HEK293 (cell line): ENCODE measurements around the gene FIBCD1.
"Not testable (repeated sequence)": the region's sequence is repeated elsewhere in the genome, so short reads cannot be mapped to it uniquely, and the experiment has no call there.

Source experiments
- CTCF ChIA-PET: fragments of 350-600 bp; formaldehyde crosslinking; extraction: SDS; loops from one replicate; lab custom pipeline; 2021; ENCODE audit warnings: antibody characterized with exemption; lab: Yijun Ruan, JAX
- POLR2A ChIA-PET: fragments of 300-600 bp; formaldehyde crosslinking; extraction: SDS; loops from one replicate; lab custom pipeline; 2020; ENCODE audit warnings: antibody characterized with exemption, inconsistent platforms; lab: Yijun Ruan, JAX
- H3K27ac ChIP-seq: fragments of 200-500 bp; sonication (Bioruptor generic); 2 replicates; pipeline ENCODE4 v1.5.1; 2014; ENCODE audit warnings: low read depth, low read length, control low read depth, inconsistent platforms; ENCODE audit errors: extremely low read depth
- H3K36me3 ChIP-seq, 2 experiments: fragments of 200-500 bp in 1 of 2; sonication (Bioruptor generic) in 1 of 2; 1 replicate in 1 of 2; 2 replicates in 1 of 2; pipeline ENCODE4 v1.5.1; 2014 to 2017; ENCODE audit warnings: inconsistent platforms in 2 of 2, low read length in 2 of 2; ENCODE audit not compliant: control insufficient read depth in 2 of 2, insufficient read depth in 1 of 2
- H3K4me1 ChIP-seq: fragments of 200-500 bp; sonication (Bioruptor generic); 2 replicates; pipeline ENCODE4 v1.5.1; 2014; ENCODE audit warnings: mild to moderate bottlenecking, low read length, inconsistent platforms; ENCODE audit not compliant: control insufficient read depth, insufficient read depth
- H3K4me3 ChIP-seq: 2 replicates; pipeline ENCODE4 v1.5.1; 2011; ENCODE audit warnings: low read depth, mild to moderate bottlenecking, control low read depth, low read length, moderate library complexity
- H3K9me3 ChIP-seq: fragments of 200-500 bp; sonication (Bioruptor generic); 2 replicates; pipeline ENCODE4 v1.5.1; 2014; ENCODE audit warnings: low read depth, low read length, inconsistent platforms; ENCODE audit not compliant: control insufficient read depth, insufficient read depth
- HIC1 ChIP-seq: fragments of 450-650 bp; formaldehyde crosslinking; IDR thresholded peaks from 2 replicates; pipeline ENCODE4 v1.5.1; 2016; ENCODE audit warnings: missing biosample characterization, missing genetic modification characterization
- INSM2 ChIP-seq: fragments of 450-650 bp; formaldehyde crosslinking; IDR thresholded peaks from 2 replicates; pipeline ENCODE4 v1.5.1; 2016; ENCODE audit warnings: missing biosample characterization, missing genetic modification characterization
- KLF1 ChIP-seq: fragments of 450-650 bp; formaldehyde crosslinking; IDR thresholded peaks from 2 replicates; pipeline ENCODE4 v1.5.1; 2016; ENCODE audit warnings: missing biosample characterization, missing genetic modification characterization
- SALL2 ChIP-seq: fragments of 450-650 bp; formaldehyde crosslinking; IDR thresholded peaks from 2 replicates; pipeline ENCODE4 v1.5.0; 2017; ENCODE audit warnings: missing biosample characterization, mild to moderate bottlenecking, missing genetic modification characterization, borderline replicate concordance
- SP2 ChIP-seq: fragments of 450-650 bp; formaldehyde crosslinking; IDR thresholded peaks from 2 replicates; pipeline ENCODE4 v1.5.1; 2016; ENCODE audit warnings: missing biosample characterization, missing genetic modification characterization
- SP3 ChIP-seq: fragments of 450-650 bp; formaldehyde crosslinking; IDR thresholded peaks from 2 replicates; pipeline ENCODE4 v1.5.1; 2016; ENCODE audit warnings: missing biosample characterization, missing genetic modification characterization
- TSHZ1 ChIP-seq: fragments of 450-650 bp; formaldehyde crosslinking; IDR thresholded peaks from 2 replicates; pipeline ENCODE4 v1.5.1; 2016; ENCODE audit warnings: missing biosample characterization, missing genetic modification characterization, borderline replicate concordance
- ZBTB17 ChIP-seq: fragments of 450-650 bp; formaldehyde crosslinking; IDR thresholded peaks from 2 replicates; pipeline ENCODE4 v1.5.1; 2016; ENCODE audit warnings: missing biosample characterization, missing genetic modification characterization
- ZBTB20 ChIP-seq: fragments of 450-650 bp; formaldehyde crosslinking; IDR thresholded peaks from 2 replicates; pipeline ENCODE4 v1.5.1; 2016; ENCODE audit warnings: missing biosample characterization, missing genetic modification characterization
- ZBTB8A ChIP-seq: fragments of 450-650 bp; formaldehyde crosslinking; IDR thresholded peaks from 2 replicates; pipeline ENCODE4 v1.5.1; 2016; ENCODE audit warnings: missing biosample characterization, missing genetic modification characterization
- ZNF16 ChIP-seq: fragments of 450-650 bp; formaldehyde crosslinking; IDR thresholded peaks from 2 replicates; pipeline ENCODE4 v1.5.1; 2016; ENCODE audit warnings: low read depth, missing biosample characterization, missing genetic modification characterization
- ZNF510 ChIP-seq: fragments of 450-650 bp; formaldehyde crosslinking; IDR thresholded peaks from 2 replicates; pipeline ENCODE4 v1.5.1; 2018; ENCODE audit warnings: mild to moderate bottlenecking, missing genetic modification characterization, missing biosample characterization; ENCODE audit not compliant: insufficient replicate concordance
- ZNF549 ChIP-seq: fragments of 450-650 bp; IDR thresholded peaks from 2 replicates; pipeline ENCODE4 v1.5.1; 2018; ENCODE audit warnings: missing biosample characterization, missing genetic modification characterization, mild to moderate bottlenecking, inconsistent platforms, moderate library complexity
- ZNF624 ChIP-seq: fragments of 450-650 bp; formaldehyde crosslinking; IDR thresholded peaks from 2 replicates; pipeline ENCODE4 v1.5.1; 2017; ENCODE audit warnings: missing biosample characterization, missing genetic modification characterization
- ZNF791 ChIP-seq: fragments of 450-650 bp; formaldehyde crosslinking; IDR thresholded peaks from 2 replicates; pipeline ENCODE4 v1.5.1; 2016; ENCODE audit warnings: missing biosample characterization, missing genetic modification characterization

Gene FIBCD1

GRCh38 chr9:130911254-130912049 lies 27.6 kb downstream of the FIBCD1 start:
- Histone ChIP-seq H3K4me1 (no peaks in the 10 kb centered on the region), H3K27ac (no peak overlapping the region), H3K4me3 (no peak overlapping the region), H3K9me3 (no peaks in the 10 kb centered on the region), H3K36me3 (no peaks in the 10 kb centered on the region)
- no peak for TF ChIP-seq ZNF624
- TF ChIP-seq TSHZ1 (tag by site-specific recombination): no peak
- TF ChIP-seq HIC1 (tag by site-specific recombination): no peak
- TF ChIP-seq SALL2 (tag by site-specific recombination): no peak
- TF ChIP-seq ZNF16 (tag by site-specific recombination): no peak
- no peak for TF ChIP-seq SP3 (tag by site-specific recombination)
- no peak for TF ChIP-seq ZBTB17 (tag by site-specific recombination)
- TF ChIP-seq ZNF549 (tag by site-specific recombination): no peak
- POLR2A ChIA-PET: no interaction called here
- CTCF ChIA-PET: interaction anchor here (0.6 to 0.8 kb wide), 2 partner anchors 45 to 163 kb away, joined by 3 to 4 read pairs; no protein-coding TSS in a partner anchor

GRCh38 chr9:130910670-130911069 lies 28.4 kb downstream of the FIBCD1 start:
- H3K27ac ChIP-seq, H3K9me3 ChIP-seq, POLR2A ChIA-PET, H3K4me1 ChIP-seq, H3K4me3 ChIP-seq, H3K36me3 ChIP-seq: not testable (repeated sequence)
- peak; percentile 55 for TF ChIP-seq SP2 (tag by site-specific recombination)
- CTCF ChIA-PET: interaction anchor here (0.6 to 0.8 kb wide), 2 partner anchors 44 to 162 kb away, joined by 3 to 4 read pairs; no protein-coding TSS in a partner anchor

GRCh38 chr9:130910041-130910440 lies 29.0 kb downstream of the FIBCD1 start:
- TF ChIP-seq ZBTB8A (tag by site-specific recombination): 0 out of 2 replicates have a peak, but pooled peaks have one; percentile 27
- TF ChIP-seq, all 188 proteins: peak for 1; not testable (repeated sequence) for 187
- H3K4me1 ChIP-seq, CTCF ChIA-PET, H3K36me3 ChIP-seq, H3K9me3 ChIP-seq, H3K4me3 ChIP-seq, H3K27ac ChIP-seq: not testable (repeated sequence)
- POLR2A ChIA-PET: interaction anchor here (0.7 kb wide), 1 partner anchor 30 kb away, joined by 3 read pairs; no protein-coding TSS in a partner anchor

GRCh38 chr9:130908878-130909355 lies 30.1 kb downstream of the FIBCD1 start:
- TF ChIP-seq ZNF791 (tag by site-specific recombination): no peak
- TF ChIP-seq ZBTB20 (tag by site-specific recombination): no peak
- TF ChIP-seq ZNF510 (tag by site-specific recombination): no peak
- TF ChIP-seq KLF1 (tag by site-specific recombination): peak; percentile 60; the same call in 1 of the 2 replicates
- TF ChIP-seq INSM2 (tag by site-specific recombination): no peak
- Histone ChIP-seq H3K4me3 (no peak overlapping the region), H3K4me1 (no peaks in the 10 kb centered on the region), H3K36me3 (no peaks in the 10 kb centered on the region), H3K27ac (no peak overlapping the region), H3K9me3 (no peaks in the 10 kb centered on the region)
- POLR2A ChIA-PET: no interaction called here
- CTCF ChIA-PET: no interaction called here
